SK-N-SH (cell line): ENCODE results near the gene USP10. TPM values are rescaled to one million over a fixed set of nuclear protein-coding genes. Genes with fewer than 3 reads are reported as not detected.
A peak's percentile ranks its signal among the peaks of the same experiment; 100 is the strongest.

Experiments
- CTCF ChIA-PET: fragments of 300-600, 350-600 bp; formaldehyde crosslinking; extraction: SDS; loops from one replicate; lab custom pipeline; 2021; lab: Yijun Ruan, JAX
- POLR2A ChIA-PET: fragments of 350-600 bp; sonication (Branson Sonifier 250); formaldehyde crosslinking; extraction: SDS; loops from one replicate; lab custom pipeline; 2020; ENCODE audit warnings: antibody characterized with exemption, inconsistent platforms; lab: Yijun Ruan, JAX
- DNase-seq: peaks from one replicate; pipeline ENCODE4 v3.0.0; 2012
- H2AFZ ChIP-seq: fragments of 200-600 bp; sonication (generic); 2 replicates; pipeline ENCODE4 v1.8.1; 2016; ENCODE audit warnings: antibody characterized with exemption, mild to moderate bottlenecking, low read depth
- H3F3A ChIP-seq: fragments of 200-600 bp; sonication (generic); replicated peaks from 2 replicates; pipeline ENCODE3; 2016; ENCODE audit warnings: antibody characterized with exemption, mild to moderate bottlenecking; ENCODE audit not compliant: insufficient read depth
- H3K27ac ChIP-seq, 2 experiments: fragments of 200-500 bp in 1 of 2; fragments of 200-600 bp in 1 of 2; sonication (Bioruptor generic) in 1 of 2; sonication (generic), shearing (Covaris generic) in 1 of 2; 2 replicates each; pipeline versions ENCODE4 v1.5.1 to v1.6.1; 2014 to 2016; ENCODE audit warnings: low read depth in 2 of 2, inconsistent platforms in 1 of 2, low read length in 1 of 2, mild to moderate bottlenecking in 1 of 2, mixed read lengths in 1 of 2
- H3K27me3 ChIP-seq: fragments of 200-600 bp; sonication (generic), shearing (Covaris generic); 2 replicates; pipeline ENCODE4 v1.6.1; 2016; ENCODE audit warnings: mixed run types; ENCODE audit not compliant: insufficient read depth
- H3K36me3 ChIP-seq, 2 experiments: fragments of 200-500 bp in 1 of 2; fragments of 200-600 bp in 1 of 2; sonication (Bioruptor generic) in 1 of 2; sonication (generic) in 1 of 2; replicated peaks in 1 of 2; 2 replicates each; pipeline versions ENCODE3 to v1.5.1; 2014 to 2016; ENCODE audit warnings: low read length in 1 of 2, mild to moderate bottlenecking in 1 of 2; ENCODE audit not compliant: insufficient read depth in 2 of 2, control insufficient read depth in 1 of 2
- H3K4me1 ChIP-seq, 2 experiments: fragments of 200-500 bp in 1 of 2; fragments of 200-600 bp in 1 of 2; sonication (Bioruptor generic) in 1 of 2; sonication (generic), shearing (Covaris generic) in 1 of 2; 2 replicates each; pipeline versions ENCODE4 v1.5.1 to v1.6.1; 2014 to 2016; ENCODE audit warnings: low read depth in 1 of 2, low read length in 1 of 2, mixed run types in 1 of 2; ENCODE audit not compliant: insufficient read depth in 2 of 2, control insufficient read depth in 1 of 2
- H3K4me2 ChIP-seq: fragments of 200-600 bp; sonication (generic), shearing (Covaris generic); 2 replicates; pipeline ENCODE4 v1.6.1; 2017; ENCODE audit warnings: mixed run types
- H3K4me3 ChIP-seq, 2 experiments: fragments of 200-500 bp in 1 of 2; fragments of 200-600 bp in 1 of 2; sonication (Bioruptor generic) in 1 of 2; sonication (generic), shearing (Covaris generic) in 1 of 2; 2 replicates each; pipeline versions ENCODE4 v1.5.1 to v1.8.1; 2014 to 2016; ENCODE audit warnings: low read depth in 2 of 2, inconsistent platforms in 1 of 2, low read length in 1 of 2, mild to moderate bottlenecking in 1 of 2, mixed read lengths in 1 of 2, moderate library complexity in 1 of 2
- H3K79me2 ChIP-seq: fragments of 200-600 bp; sonication (generic); 2 replicates; pipeline ENCODE4 v1.8.1; 2017; ENCODE audit warnings: mild to moderate bottlenecking; ENCODE audit not compliant: insufficient read depth
- H3K9ac ChIP-seq: fragments of 200-600 bp; sonication (generic); 2 replicates; pipeline ENCODE4 v1.6.1; 2017; ENCODE audit warnings: mixed run types
- H3K9me2 ChIP-seq: fragments of 200-600 bp; sonication (generic); 2 replicates; pipeline ENCODE4 v1.6.1; 2017; ENCODE audit warnings: mixed run types
- H3K9me3 ChIP-seq: fragments of 200-600 bp; sonication (generic); 2 replicates; pipeline ENCODE4 v1.6.1; 2017; ENCODE audit warnings: mixed run types, mild to moderate bottlenecking, moderate library complexity
- H4K20me1 ChIP-seq: fragments of 200-600 bp; sonication (generic); 2 replicates; pipeline ENCODE4 v1.6.1; 2017; ENCODE audit warnings: mild to moderate bottlenecking, mixed run types; ENCODE audit not compliant: insufficient read depth
- ELF1 ChIP-seq: IDR thresholded peaks from 2 replicates; pipeline ENCODE4 v1.4.0; 2012
- GABPA ChIP-seq: IDR thresholded peaks from 2 replicates; pipeline ENCODE4 v1.4.0; 2012; ENCODE audit warnings: low read depth, mild to moderate bottlenecking
- NRF1 ChIP-seq: IDR thresholded peaks from 2 replicates; pipeline ENCODE4 v1.6.1; 2012; ENCODE audit warnings: low read depth, mild to moderate bottlenecking, low read length
- POLR2AphosphoS5 ChIP-seq: IDR thresholded peaks from 2 replicates; pipeline ENCODE4 v1.6.1; 2012; ENCODE audit warnings: low read depth, low read length
- RAD21 ChIP-seq: IDR thresholded peaks from 2 replicates; pipeline ENCODE4 v1.6.1; 2012; ENCODE audit warnings: mild to moderate bottlenecking, low read length
- RXRA ChIP-seq: IDR thresholded peaks from 2 replicates; pipeline ENCODE4 v1.4.0; 2012; ENCODE audit warnings: low read depth, mild to moderate bottlenecking, borderline replicate concordance
- SMC3 ChIP-seq: IDR thresholded peaks from 2 replicates; pipeline ENCODE4 v1.6.1; 2012; ENCODE audit warnings: low read depth, low read length, improper control_type of control experiment
- USF1 ChIP-seq: IDR thresholded peaks from 2 replicates; pipeline ENCODE4 v1.4.0; 2012; ENCODE audit warnings: low read depth, borderline replicate concordance
- WGBS: methylation state at CpG from one replicate; pipeline ENCODE4 v1.1.6; 2017; ENCODE audit warnings: low lambda C conversion rate; 5-methylcytosine and 5-hydroxymethylcytosine counted together
- polyA plus RNA-seq, 3 experiments: library from polyadenylated mRNA; depleted of rRNA; stranded (reverse); fragments of >200 nt; gene quantifications; 2 replicates each; pipeline ENCODE4 v1.2.3, GENCODE V29; 2012
- TF ChIP-seq, protein P1 (sequence below): IDR thresholded peaks from 2 replicates; pipeline ENCODE4 v1.4.0; 2012; ENCODE audit warnings: low read depth, borderline replicate concordance

Gene USP10
- polyA plus RNA-seq, 1 of the 3 experiments (the other 2 are of a cell fraction), result 49.2 TPM

- WGBS, result 64% methylated on average over 13 of the region's 15 CpGs
Observed at GRCh38 chr16:84813141-84813934, 113.5 kb downstream of the USP10 start.

DNA sequence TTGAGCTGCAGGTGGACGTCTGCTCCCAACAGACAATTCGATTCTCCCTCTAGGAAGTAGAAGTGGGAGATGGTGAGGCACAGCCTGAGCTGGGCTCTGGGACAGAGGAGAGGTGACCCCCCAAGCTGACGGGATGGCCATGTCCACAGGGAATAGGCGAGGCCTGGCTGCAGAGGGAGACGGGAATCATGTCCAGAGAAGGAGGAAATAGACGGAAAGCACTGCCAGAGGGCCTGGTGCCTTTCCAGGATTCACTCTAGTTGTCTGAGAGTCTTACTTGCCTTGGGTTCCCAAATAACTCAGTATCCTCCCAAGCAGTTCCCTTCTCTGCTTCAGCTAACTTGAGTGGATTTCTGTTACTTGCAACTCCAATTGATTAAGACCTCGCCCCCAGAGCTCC is 115.7 kb downstream of the USP10 start:
- H3K79me2 ChIP-seq, result no peaks in the 10 kb centered on the region
- H3K27me3 ChIP-seq, result no peaks in the 10 kb centered on the region; the same call in 1 of the 2 replicates
- DNase-seq, result no peak
- no peak for TF ChIP-seq SMC3
- H3K36me3 ChIP-seq, result no peaks in the 10 kb centered on the region
- H3K4me1 ChIP-seq, result peaks cover 0 to 10% of the 10 kb centered on the region in 2 experiments; a peak in 2 of 4 replicates
- WGBS, result 68% methylated on average over 7 of the region's 7 CpGs
- H2AFZ ChIP-seq, result no peak overlapping the region
- peaks cover 5% of the 10 kb centered on the region for H3F3A ChIP-seq
- no peaks in the 10 kb centered on the region for H3K9me2 ChIP-seq
- CTCF ChIA-PET, result interaction anchor here (0.9 to 1.6 kb wide), 3 partner anchors 9 to 135 kb away, joined by 3 read pairs; no protein-coding TSS in a partner anchor
- H3K4me3 ChIP-seq, result no peak overlapping the region
- no peak overlapping the region for H3K9ac ChIP-seq
- H3K9me3 ChIP-seq, result no peaks in the 10 kb centered on the region
- H4K20me1 ChIP-seq, result no peaks in the 10 kb centered on the region
- H3K27ac ChIP-seq, result no peak overlapping the region
- H3K4me2 ChIP-seq, result no peak overlapping the region
- POLR2A ChIA-PET, result interaction anchor here (0.6 kb wide), 1 partner anchor 12 kb away, joined by 3 read pairs; no protein-coding TSS in a partner anchor

More at GRCh38 chr16:84813141-84813934, 113.5 kb downstream of the USP10 start:
- no peak for DNase-seq
- Histone ChIP-seq H3K9ac (no peak overlapping the region), H3F3A (no peaks in the 10 kb centered on the region), H4K20me1 (no peaks in the 10 kb centered on the region), H3K27me3 (no peaks in the 10 kb centered on the region; the same call in 1 of the 2 replicates), H3K4me3 (no peak overlapping the region), H3K36me3 (no peaks in the 10 kb centered on the region), H3K9me2 (no peaks in the 10 kb centered on the region), H3K4me1 (no peaks in the 10 kb centered on the region), H3K4me2 (no peak overlapping the region), H3K9me3 (no peaks in the 10 kb centered on the region), H2AFZ (no peak overlapping the region), H3K27ac (no peak overlapping the region), H3K79me2 (no peaks in the 10 kb centered on the region)
- TF ChIP-seq USF1, result peak; percentile 35; the same call in 1 of the 2 replicates
- TF ChIP-seq, protein P1, sequence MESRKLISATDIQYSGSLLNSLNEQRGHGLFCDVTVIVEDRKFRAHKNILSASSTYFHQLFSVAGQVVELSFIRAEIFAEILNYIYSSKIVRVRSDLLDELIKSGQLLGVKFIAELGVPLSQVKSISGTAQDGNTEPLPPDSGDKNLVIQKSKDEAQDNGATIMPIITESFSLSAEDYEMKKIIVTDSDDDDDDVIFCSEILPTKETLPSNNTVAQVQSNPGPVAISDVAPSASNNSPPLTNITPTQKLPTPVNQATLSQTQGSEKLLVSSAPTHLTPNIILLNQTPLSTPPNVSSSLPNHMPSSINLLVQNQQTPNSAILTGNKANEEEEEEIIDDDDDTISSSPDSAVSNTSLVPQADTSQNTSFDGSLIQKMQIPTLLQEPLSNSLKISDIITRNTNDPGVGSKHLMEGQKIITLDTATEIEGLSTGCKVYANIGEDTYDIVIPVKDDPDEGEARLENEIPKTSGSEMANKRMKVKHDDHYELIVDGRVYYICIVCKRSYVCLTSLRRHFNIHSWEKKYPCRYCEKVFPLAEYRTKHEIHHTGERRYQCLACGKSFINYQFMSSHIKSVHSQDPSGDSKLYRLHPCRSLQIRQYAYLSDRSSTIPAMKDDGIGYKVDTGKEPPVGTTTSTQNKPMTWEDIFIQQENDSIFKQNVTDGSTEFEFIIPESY, result no peak
- POLR2A ChIA-PET, result no interaction called here
- CTCF ChIA-PET, result interaction anchor here (0.9 to 3.1 kb wide), 3 partner anchors 75 to 158 kb away, joined by 3 to 12 read pairs (median 5); no protein-coding TSS in a partner anchor

- WGBS, result 89% methylated on average over 7 of the region's 7 CpGs
- H3K9ac ChIP-seq, result no peak overlapping the region
- H3K9me3 ChIP-seq, result no peaks in the 10 kb centered on the region
- H3K27me3 ChIP-seq, result no peaks in the 10 kb centered on the region; the same call in 1 of the 2 replicates
- peaks cover 5% of the 10 kb centered on the region for H3F3A ChIP-seq
- no peaks in the 10 kb centered on the region for H3K36me3 ChIP-seq
- no peak overlapping the region for H3K27ac ChIP-seq
- DNase-seq, result no peak
- H4K20me1 ChIP-seq, result no peaks in the 10 kb centered on the region
- no peaks in the 10 kb centered on the region for H3K9me2 ChIP-seq
- no peak overlapping the region for H3K4me3 ChIP-seq
- CTCF ChIA-PET, result interaction anchor here (1.0 to 2.0 kb wide), 4 partner anchors 10 to 147 kb away, joined by 3 to 5 read pairs (median 3); no protein-coding TSS in a partner anchor
- no peak overlapping the region for H3K4me2 ChIP-seq
- peaks cover 0 to 10% of the 10 kb centered on the region in 2 experiments; a peak in 2 of 4 replicates for H3K4me1 ChIP-seq
- no peak overlapping the region for H2AFZ ChIP-seq
- TF ChIP-seq ELF1 (no peak), GABPA (no peak), NRF1 (no peak), RXRA (no peak), RAD21 (no peak), USF1 (no peak), POLR2AphosphoS5 (no peak)
- no peaks in the 10 kb centered on the region for H3K79me2 ChIP-seq
- POLR2A ChIA-PET, result no interaction called here
Observed at GRCh38 chr16:84816023-84816422, 116.2 kb downstream of the USP10 start.
